Breast epithelium (tissue), 4 donors: ENCODE results near the gene MEX3A. TPM values are rescaled to one million over a fixed set of nuclear protein-coding genes. Genes with fewer than 3 reads are reported as not detected.
"Not testable (repeated sequence)": the region's sequence is repeated elsewhere in the genome, so short reads cannot be mapped to it uniquely, and the experiment has no call there.

Experiments
- DNase-seq, 2 donors: peaks; one replicate each; pipeline ENCODE4 v3.0.0-alpha.2; 2019; ENCODE audit warnings: low spot score in 2 of 2
- H3K27ac ChIP-seq, 2 donors: fragments of 200-600 bp; sonication (generic) in 1 of 2; one replicate each; pipeline ENCODE4 v1.5.1; 2016 to 2019; ENCODE audit warnings: mild to moderate bottlenecking in 1 of 2
- H3K27me3 ChIP-seq, 2 donors: fragments of 200-600 bp; sonication (generic) in 1 of 2; one replicate each; pipeline versions ENCODE4 v1.5.1 to v1.6.0; 2017 to 2019; ENCODE audit warnings: control low read depth in 1 of 2, mild to moderate bottlenecking in 1 of 2
- H3K36me3 ChIP-seq: fragments of 200-600 bp; one replicate; pipeline ENCODE4 v1.5.1; 2019
- H3K4me1 ChIP-seq, 2 donors: fragments of 200-600 bp; sonication (generic); one replicate each; pipeline ENCODE4 v1.5.1; 2016 to 2019; ENCODE audit warnings: control low read depth in 1 of 2
- H3K4me3 ChIP-seq, 3 donors: fragments of 200-600 bp; sonication (generic); 1 replicate in 2 of 3; 2 replicates in 1 of 3; pipeline ENCODE4 v1.5.1; 2016 to 2019; ENCODE audit warnings: mild to moderate bottlenecking in 3 of 3, moderate library complexity in 2 of 3
- H3K9me3 ChIP-seq, 2 donors: fragments of 200-600 bp; sonication (generic) in 1 of 2; one replicate each; pipeline ENCODE4 v1.5.1; 2016 to 2019; ENCODE audit warnings: control low read depth in 1 of 2
- CTCF ChIP-seq, 3 donors: fragments of 450-650 bp; IDR thresholded peaks; one replicate each; pipeline ENCODE4 v1.5.1; 2016 to 2017; ENCODE audit warnings: antibody characterized with exemption in 3 of 3, mild to moderate bottlenecking in 3 of 3, moderate library complexity in 3 of 3
- POLR2A ChIP-seq: fragments of 450-650 bp; IDR thresholded peaks from one replicate; pipeline ENCODE4 v1.6.1; 2016; ENCODE audit warnings: antibody characterized with exemption, mild to moderate bottlenecking, moderate library complexity
- POLR2AphosphoS5 ChIP-seq, 3 donors: sonication (generic); formaldehyde crosslinking; IDR thresholded peaks; one replicate each; pipeline ENCODE4 v1.6.1; 2017; ENCODE audit warnings: antibody characterized with exemption in 3 of 3
- intact Hi-C: fragments of 100-400 bp; cut with DNase I; formaldehyde crosslinking; loops from one replicate; pipeline ENCODE4 v1.15.1; 2023; ENCODE audit warnings: low total_unique reads
- total RNA-seq, 3 donors: library from RNA; depleted of rRNA; stranded (reverse); fragments of >200 nt; gene quantifications; one replicate each; pipeline ENCODE4 v1.1.0, GENCODE V29; 2016

MEX3A gene
- total RNA-seq, 3 donors from 2014 or later = 0.32 to 1.3 (median 1.3) TPM

GRCh38 chr1:156072251-156072650 is 10.0 kb downstream of the MEX3A start:
- no peaks in the 10 kb centered on the region for H3K9me3 ChIP-seq

GRCh38 chr1:156071332-156071816 is 10.9 kb downstream of the MEX3A start:
- H3K27ac ChIP-seq, H3K27me3 ChIP-seq, intact Hi-C loops, H3K9me3 ChIP-seq, H3K36me3 ChIP-seq, H3K4me1 ChIP-seq, DNase-seq, H3K4me3 ChIP-seq: not testable (repeated sequence)

More at GRCh38 chr1:156072251-156072650, 10.0 kb downstream of the MEX3A start:
- H3K4me1 ChIP-seq = no peaks in the 10 kb centered on the region
- no peak overlapping the region for H3K4me3 ChIP-seq
- H3K27ac ChIP-seq = no peak overlapping the region
- no peaks in the 10 kb centered on the region for H3K27me3 ChIP-seq
- no peak for TF ChIP-seq POLR2AphosphoS5 (IDR thresholded peaks at IDR 0.05)
- TF ChIP-seq POLR2A = no peak
- TF ChIP-seq CTCF (IDR thresholded peaks at IDR 0.05) = no peak
- intact Hi-C loops = no loop called here
- no peak for DNase-seq
- H3K36me3 ChIP-seq = no peaks in the 10 kb centered on the region

GRCh38 chr1:156070548-156070947 is 11.7 kb downstream of the MEX3A start:
- H3K36me3 ChIP-seq = no peaks in the 10 kb centered on the region
- no peak overlapping the region for H3K4me3 ChIP-seq
- H3K27ac ChIP-seq = no peak overlapping the region
- DNase-seq = no peak
- H3K9me3 ChIP-seq = no peaks in the 10 kb centered on the region
- TF ChIP-seq POLR2A = no peak
- no peak for TF ChIP-seq CTCF (IDR thresholded peaks at IDR 0.05)
- no peak for TF ChIP-seq POLR2AphosphoS5 (IDR thresholded peaks at IDR 0.05)
- H3K4me1 ChIP-seq = no peaks in the 10 kb centered on the region
- no peaks in the 10 kb centered on the region for H3K27me3 ChIP-seq
- intact Hi-C loops = no loop called here

- H3K4me1 ChIP-seq = no peaks in the 10 kb centered on the region
- H3K27ac ChIP-seq = no peak overlapping the region
- no peaks in the 10 kb centered on the region for H3K27me3 ChIP-seq
- no peak for TF ChIP-seq POLR2AphosphoS5 (IDR thresholded peaks at IDR 0.05)
- TF ChIP-seq CTCF (IDR thresholded peaks at IDR 0.05) = no peak
- TF ChIP-seq POLR2A = no peak
- H3K36me3 ChIP-seq = no peaks in the 10 kb centered on the region
- no peaks in the 10 kb centered on the region for H3K9me3 ChIP-seq
- no peak overlapping the region for H3K4me3 ChIP-seq
- DNase-seq = no peak
- intact Hi-C loops = no loop called here
These were observed 12.5 kb downstream of the MEX3A start for GRCh38 chr1:156069490-156070455.

DNA sequence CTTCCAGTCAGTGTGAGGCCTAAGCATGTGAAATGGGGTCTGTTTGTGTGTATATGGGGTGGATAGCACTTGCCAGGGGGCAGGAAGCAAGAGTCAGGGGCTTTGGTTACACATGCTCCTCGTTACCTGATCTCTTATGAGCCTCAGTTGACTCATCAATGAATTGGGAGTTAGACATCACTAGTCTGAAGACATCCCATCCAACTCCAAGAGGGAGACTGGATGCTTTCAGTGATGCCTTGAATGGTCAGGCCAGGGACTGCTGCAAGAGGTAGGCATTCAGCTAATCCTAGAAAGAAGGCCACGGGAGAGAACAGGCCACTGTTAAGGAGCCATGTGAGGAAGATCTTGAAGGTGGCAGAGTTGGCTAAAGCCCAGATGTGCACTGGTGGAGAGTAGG is 15.0 kb downstream of the MEX3A start:
- Histone ChIP-seq H3K9me3 (no peaks in the 10 kb centered on the region), H3K36me3 (no peaks in the 10 kb centered on the region), H3K27ac (no peak overlapping the region), H3K27me3 (no peaks in the 10 kb centered on the region), H3K4me1 (no peaks in the 10 kb centered on the region), H3K4me3 (no peak overlapping the region)
- TF ChIP-seq CTCF (IDR thresholded peaks at IDR 0.05) (no peak), POLR2AphosphoS5 (IDR thresholded peaks at IDR 0.05) (no peak), POLR2A (no peak)
- no peak for DNase-seq
- intact Hi-C loops = no loop called here
